Erythroblast (primary cell): ENCODE data around the gene DHX30.

Source experiments
- GATA1 ChIP-seq: IDR thresholded peaks from 2 replicates; pipeline ENCODE4 v1.6.1; 2011; ENCODE audit warnings: low read depth, mild to moderate bottlenecking, control low read depth, low read length, moderate library complexity
- POLR2A ChIP-seq: IDR thresholded peaks from 2 replicates; pipeline ENCODE4 v1.6.1; 2011; ENCODE audit warnings: mild to moderate bottlenecking, low read length

GRCh38 chr3:47888986-47889757 lies 86.2 kb downstream of the DHX30 start:
- no peak for TF ChIP-seq POLR2A
- no peak for TF ChIP-seq GATA1
